Neural crest cell (in vitro differentiated cells): Measurements from ENCODE around the gene AQP12B. TPM values are rescaled to one million over a fixed set of nuclear protein-coding genes. Genes with fewer than 3 reads are reported as not detected.
A peak's percentile ranks its signal among the peaks of the same experiment; 100 is the strongest.

Experiments used
- DNase-seq: peaks from one replicate; pipeline ENCODE4 v3.0.0; 2021; ENCODE audit warnings: low read depth, mixed read lengths, low spot score
- H3K27ac Mint-ChIP-seq: one replicate; pipeline ENCODE4 v1.8.0; 2021; ENCODE audit warnings: mild to moderate bottlenecking, mixed read lengths; ENCODE audit not compliant: unreplicated experiment
- H3K27me3 Mint-ChIP-seq: 2 replicates; pipeline ENCODE4 v1.8.0; 2021; ENCODE audit warnings: low read depth, mild to moderate bottlenecking, mixed read lengths
- H3K36me3 Mint-ChIP-seq: 2 replicates; pipeline ENCODE4 v1.8.0; 2021; ENCODE audit warnings: low read depth, mild to moderate bottlenecking, mixed read lengths
- H3K4me1 Mint-ChIP-seq: 2 replicates; pipeline ENCODE4 v1.8.0; 2021; ENCODE audit warnings: mixed read lengths
- H3K4me3 Mint-ChIP-seq: one replicate; pipeline ENCODE4 v1.8.0; 2021; ENCODE audit warnings: mild to moderate bottlenecking, mixed read lengths
- H3K9me3 Mint-ChIP-seq: 2 replicates; pipeline ENCODE4 v1.8.0; 2021; ENCODE audit warnings: mixed read lengths
- total RNA-seq: library from RNA; stranded (reverse); gene quantifications from 2 replicates; pipeline ENCODE4 v1.2.1, GENCODE V29; 2021
- TF ChIP-seq, protein P1 (sequence below): fragments of 200-600 bp; sonication (generic); conservative IDR thresholded peaks from 2 replicates; pipeline ENCODE4 v1.5.0; 2021; ENCODE audit warnings: antibody characterized with exemption, mild to moderate bottlenecking

AQP12B gene
- total RNA-seq, 1 donor from 2014 or later: not detected

- no peak overlapping the region for H3K4me3 Mint-ChIP-seq
- H3K4me1 Mint-ChIP-seq: peaks cover 10% of the 10 kb centered on the region
- no peak overlapping the region for H3K27ac Mint-ChIP-seq
- H3K27me3 Mint-ChIP-seq: peaks cover 18% of the 10 kb centered on the region
- no peak for DNase-seq
- H3K9me3 Mint-ChIP-seq: peaks cover 3% of the 10 kb centered on the region
- TF ChIP-seq, protein P1, sequence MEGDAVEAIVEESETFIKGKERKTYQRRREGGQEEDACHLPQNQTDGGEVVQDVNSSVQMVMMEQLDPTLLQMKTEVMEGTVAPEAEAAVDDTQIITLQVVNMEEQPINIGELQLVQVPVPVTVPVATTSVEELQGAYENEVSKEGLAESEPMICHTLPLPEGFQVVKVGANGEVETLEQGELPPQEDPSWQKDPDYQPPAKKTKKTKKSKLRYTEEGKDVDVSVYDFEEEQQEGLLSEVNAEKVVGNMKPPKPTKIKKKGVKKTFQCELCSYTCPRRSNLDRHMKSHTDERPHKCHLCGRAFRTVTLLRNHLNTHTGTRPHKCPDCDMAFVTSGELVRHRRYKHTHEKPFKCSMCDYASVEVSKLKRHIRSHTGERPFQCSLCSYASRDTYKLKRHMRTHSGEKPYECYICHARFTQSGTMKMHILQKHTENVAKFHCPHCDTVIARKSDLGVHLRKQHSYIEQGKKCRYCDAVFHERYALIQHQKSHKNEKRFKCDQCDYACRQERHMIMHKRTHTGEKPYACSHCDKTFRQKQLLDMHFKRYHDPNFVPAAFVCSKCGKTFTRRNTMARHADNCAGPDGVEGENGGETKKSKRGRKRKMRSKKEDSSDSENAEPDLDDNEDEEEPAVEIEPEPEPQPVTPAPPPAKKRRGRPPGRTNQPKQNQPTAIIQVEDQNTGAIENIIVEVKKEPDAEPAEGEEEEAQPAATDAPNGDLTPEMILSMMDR: no peak
- H3K36me3 Mint-ChIP-seq: no peaks in the 10 kb centered on the region
Measured at GRCh38 chr2:240646900-240647502, 35.7 kb downstream of the AQP12B start.

DNA sequence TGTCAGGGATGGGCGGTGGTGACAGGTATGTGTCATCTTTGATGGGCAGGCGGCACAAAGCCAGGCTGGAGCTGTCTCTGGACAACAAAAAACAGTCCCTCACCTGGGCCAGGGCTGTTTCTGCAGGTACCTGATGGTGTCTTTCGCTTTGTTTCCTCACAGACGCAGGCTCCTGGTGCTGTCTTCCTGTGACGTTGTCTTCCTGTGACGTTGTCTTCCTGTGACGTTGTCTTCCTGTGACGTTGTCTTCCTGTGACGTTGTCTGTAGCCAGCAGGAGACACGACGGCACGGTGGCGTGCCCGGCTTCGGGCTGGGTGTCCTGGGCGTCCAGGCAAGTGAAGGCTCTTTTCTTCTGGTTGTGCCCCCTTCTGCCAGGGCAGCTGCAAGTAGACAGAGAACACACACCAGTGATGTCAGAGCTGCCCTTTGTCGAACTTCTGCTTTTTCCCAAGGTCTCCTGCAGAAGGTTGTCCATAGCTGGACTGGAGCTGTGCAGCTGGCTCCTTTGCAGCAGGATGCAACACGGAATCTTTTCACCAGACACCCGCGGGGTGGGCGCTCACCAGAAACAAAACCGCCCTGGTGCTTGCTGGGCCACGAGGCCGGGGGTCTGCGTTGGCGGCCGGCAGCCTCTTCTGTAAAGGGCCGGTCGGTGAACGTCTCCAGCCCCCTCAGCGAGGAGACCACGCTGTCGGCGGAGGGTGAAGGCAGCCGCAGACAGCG lies 36.3 kb downstream of the AQP12B start:
- no peak overlapping the region for H3K27ac Mint-ChIP-seq
- TF ChIP-seq, protein P1: no peak
- no peak for DNase-seq
- peaks cover 10% of the 10 kb centered on the region for H3K4me1 Mint-ChIP-seq
- H3K36me3 Mint-ChIP-seq: no peaks in the 10 kb centered on the region
- H3K4me3 Mint-ChIP-seq: no peak overlapping the region
- H3K27me3 Mint-ChIP-seq: peaks cover 11% of the 10 kb centered on the region
- H3K9me3 Mint-ChIP-seq: peaks cover 3% of the 10 kb centered on the region

GRCh38 chr2:240645801-240646175 lies 36.9 kb downstream of the AQP12B start:
- H3K27ac Mint-ChIP-seq: peak overlapping the region; percentile 89
- peaks cover under 1% of the 10 kb centered on the region for H3K9me3 Mint-ChIP-seq
- peaks cover 10% of the 10 kb centered on the region for H3K4me1 Mint-ChIP-seq
- H3K36me3 Mint-ChIP-seq: no peaks in the 10 kb centered on the region
- H3K4me3 Mint-ChIP-seq: no peak overlapping the region
- H3K27me3 Mint-ChIP-seq: peaks cover 9% of the 10 kb centered on the region
- DNase-seq: no peak
- TF ChIP-seq, protein P1: no peak

DNA sequence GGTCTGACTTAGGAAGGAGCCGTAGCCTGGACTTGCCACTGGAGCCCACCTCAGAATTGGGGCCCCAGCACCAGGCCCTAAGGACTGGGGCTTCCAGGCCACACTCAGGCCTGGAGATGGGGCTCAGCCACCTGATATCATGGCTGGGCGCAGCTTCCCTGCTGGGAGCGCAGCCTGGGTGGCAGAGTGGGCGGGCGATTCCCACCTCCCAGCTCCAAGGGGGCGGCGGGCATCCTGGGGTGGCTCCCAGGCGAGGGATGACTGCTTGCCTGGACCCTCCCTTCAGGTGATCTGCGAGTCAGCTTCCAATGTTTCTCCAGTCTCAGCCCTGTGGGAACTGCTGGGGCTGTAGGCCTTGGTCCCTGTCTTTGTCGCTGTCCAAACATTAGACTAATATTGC lies 37.3 kb downstream of the AQP12B start:
- Mint-ChIP-seq H3K27me3 (peaks cover 9% of the 10 kb centered on the region), H3K4me1 (peaks cover 10% of the 10 kb centered on the region), H3K4me3 (no peak overlapping the region), H3K27ac (peak overlapping the region; percentile 89), H3K9me3 (no peaks in the 10 kb centered on the region), H3K36me3 (no peaks in the 10 kb centered on the region)
- TF ChIP-seq, protein P1: no peak
- DNase-seq: no peak

DNA sequence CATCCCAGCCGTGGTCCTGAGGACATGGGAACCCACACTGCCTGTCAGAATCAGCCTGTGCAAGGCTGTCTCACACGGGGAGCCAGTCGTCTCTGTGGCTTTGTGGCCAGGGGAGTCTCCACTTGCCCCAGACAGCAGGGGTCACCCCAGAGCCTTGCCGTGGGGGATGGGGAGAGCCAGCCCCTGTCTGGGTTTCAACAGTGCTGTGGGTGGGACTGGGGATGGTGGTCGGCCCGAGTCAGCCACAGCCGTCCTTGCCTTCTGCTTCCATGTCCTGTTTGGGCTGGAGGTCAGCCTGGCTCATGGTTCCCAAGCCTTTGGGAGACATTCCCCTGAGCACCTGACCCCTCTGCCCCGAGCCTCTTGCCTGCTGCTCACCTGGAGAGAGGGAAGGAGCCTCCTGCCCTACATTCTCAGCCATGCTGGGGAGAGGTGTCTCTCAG lies 37.8 kb downstream of the AQP12B start:
- H3K27me3 Mint-ChIP-seq: peaks cover 8% of the 10 kb centered on the region
- H3K36me3 Mint-ChIP-seq: no peaks in the 10 kb centered on the region
- no peaks in the 10 kb centered on the region for H3K9me3 Mint-ChIP-seq
- no peak overlapping the region for H3K27ac Mint-ChIP-seq
- no peak for DNase-seq
- peaks cover 10% of the 10 kb centered on the region for H3K4me1 Mint-ChIP-seq
- no peak overlapping the region for H3K4me3 Mint-ChIP-seq
- TF ChIP-seq, protein P1: no peak
